22Rv1 (cell line): ENCODE results near the gene RBBP4.

ENCODE experiments used
- H3K27ac ChIP-seq: fragments of 450-650 bp; 2 replicates; pipeline ENCODE4 v1.5.1; 2017
- ZFX ChIP-seq: fragments of 450-650 bp; IDR thresholded peaks from 2 replicates; pipeline ENCODE4 v1.6.1; 2017; ENCODE audit warnings: antibody characterized with exemption, borderline replicate concordance
- TF ChIP-seq, protein P1 (sequence below): fragments of 450-650 bp; IDR thresholded peaks from 2 replicates; pipeline ENCODE4 v1.5.1; 2017; ENCODE audit warnings: mild to moderate bottlenecking

The RBBP4 gene

DNA sequence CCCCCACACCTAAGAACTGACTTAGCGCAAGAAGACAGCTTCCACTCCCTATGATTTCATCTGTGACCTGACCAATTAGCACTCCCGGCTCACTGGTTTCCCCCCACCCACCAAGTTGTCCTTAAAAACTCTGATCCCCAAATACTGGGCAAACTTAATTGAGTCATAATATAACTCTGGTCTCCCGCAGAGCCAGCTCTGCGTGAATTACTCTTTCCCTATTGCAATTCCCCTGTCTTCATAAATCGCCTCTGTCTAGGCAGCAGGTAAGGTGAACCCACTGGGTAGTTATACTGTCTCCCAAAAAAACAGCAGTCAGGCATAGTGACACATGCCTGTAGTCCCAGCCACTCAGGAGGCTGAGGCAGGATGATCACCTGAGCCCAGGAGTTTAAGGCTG is 37.5 kb upstream of the RBBP4 start:
- H3K27ac ChIP-seq: no peak overlapping the region
- TF ChIP-seq ZFX: no peak
- TF ChIP-seq, protein P1, sequence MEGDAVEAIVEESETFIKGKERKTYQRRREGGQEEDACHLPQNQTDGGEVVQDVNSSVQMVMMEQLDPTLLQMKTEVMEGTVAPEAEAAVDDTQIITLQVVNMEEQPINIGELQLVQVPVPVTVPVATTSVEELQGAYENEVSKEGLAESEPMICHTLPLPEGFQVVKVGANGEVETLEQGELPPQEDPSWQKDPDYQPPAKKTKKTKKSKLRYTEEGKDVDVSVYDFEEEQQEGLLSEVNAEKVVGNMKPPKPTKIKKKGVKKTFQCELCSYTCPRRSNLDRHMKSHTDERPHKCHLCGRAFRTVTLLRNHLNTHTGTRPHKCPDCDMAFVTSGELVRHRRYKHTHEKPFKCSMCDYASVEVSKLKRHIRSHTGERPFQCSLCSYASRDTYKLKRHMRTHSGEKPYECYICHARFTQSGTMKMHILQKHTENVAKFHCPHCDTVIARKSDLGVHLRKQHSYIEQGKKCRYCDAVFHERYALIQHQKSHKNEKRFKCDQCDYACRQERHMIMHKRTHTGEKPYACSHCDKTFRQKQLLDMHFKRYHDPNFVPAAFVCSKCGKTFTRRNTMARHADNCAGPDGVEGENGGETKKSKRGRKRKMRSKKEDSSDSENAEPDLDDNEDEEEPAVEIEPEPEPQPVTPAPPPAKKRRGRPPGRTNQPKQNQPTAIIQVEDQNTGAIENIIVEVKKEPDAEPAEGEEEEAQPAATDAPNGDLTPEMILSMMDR: no peak

DNA sequence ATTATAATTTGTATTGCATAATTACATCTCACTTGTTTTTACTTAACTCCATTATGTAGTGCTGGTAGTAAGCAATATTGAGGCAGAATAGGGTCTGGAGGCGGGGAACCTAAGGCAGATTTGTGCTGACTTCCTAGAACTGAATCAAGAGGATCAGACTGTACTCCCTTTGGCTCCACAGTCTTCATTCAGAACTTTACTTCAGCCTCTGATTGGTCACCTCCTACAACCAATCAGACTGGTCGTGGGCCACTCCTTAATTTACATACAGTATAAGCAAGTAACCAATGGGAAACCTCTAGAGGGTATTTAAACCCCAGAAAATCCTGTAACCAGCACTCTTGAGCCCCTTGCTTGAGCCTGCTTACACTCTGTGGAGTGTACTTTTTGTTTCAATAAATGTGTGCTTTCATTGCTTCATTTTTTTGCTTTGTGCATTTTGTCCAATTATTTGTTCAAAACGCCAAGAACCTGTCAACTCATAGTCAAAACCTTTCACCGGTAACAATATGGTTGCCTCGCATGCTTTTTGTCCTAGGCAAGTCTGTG is 32.3 kb upstream of the RBBP4 start:
- TF ChIP-seq ZFX: no peak
- TF ChIP-seq, protein P1: no peak

DNA sequence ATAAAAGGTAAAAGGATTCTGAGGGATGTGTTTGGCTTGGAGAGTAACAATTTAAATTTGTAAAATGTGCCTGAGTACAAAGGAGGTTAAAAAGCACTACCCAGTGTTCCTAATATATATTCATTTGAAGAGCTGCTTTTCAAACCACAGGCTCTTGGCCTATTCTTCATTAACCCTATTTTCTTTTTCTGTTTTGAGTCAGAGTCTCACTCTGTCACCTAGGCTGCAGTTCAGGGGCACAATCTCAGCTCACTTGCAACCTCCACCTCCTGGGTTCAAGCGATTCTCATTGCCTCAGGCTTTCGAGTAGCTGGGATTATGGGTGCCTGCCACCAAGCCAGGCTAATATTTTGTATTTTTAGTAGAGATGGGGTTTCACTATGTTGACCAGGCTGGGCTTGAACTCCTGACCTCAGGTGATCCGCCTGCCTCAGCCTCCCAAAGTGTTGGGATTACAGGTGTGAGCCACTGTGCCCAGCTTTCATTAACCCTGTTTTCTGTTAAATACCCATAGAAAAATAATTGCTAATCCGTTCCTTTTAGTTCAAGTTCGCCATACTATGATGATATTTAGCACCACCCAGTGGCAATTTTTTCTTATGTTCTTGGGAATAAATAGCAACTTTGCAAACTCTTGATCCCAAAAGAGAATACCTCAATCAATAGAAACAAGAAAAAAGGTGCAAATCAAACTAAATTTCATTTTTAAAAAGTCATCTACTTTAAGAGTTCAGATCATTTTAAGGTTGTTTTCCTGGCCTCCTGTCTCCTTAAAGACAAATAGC is 31.1 kb upstream of the RBBP4 start:
- no peak overlapping the region for H3K27ac ChIP-seq
- TF ChIP-seq ZFX: no peak
- TF ChIP-seq, protein P1: no peak

More for the DNA sequence above, 32.3 kb upstream of the RBBP4 start:
- H3K27ac ChIP-seq: no peak overlapping the region

DNA sequence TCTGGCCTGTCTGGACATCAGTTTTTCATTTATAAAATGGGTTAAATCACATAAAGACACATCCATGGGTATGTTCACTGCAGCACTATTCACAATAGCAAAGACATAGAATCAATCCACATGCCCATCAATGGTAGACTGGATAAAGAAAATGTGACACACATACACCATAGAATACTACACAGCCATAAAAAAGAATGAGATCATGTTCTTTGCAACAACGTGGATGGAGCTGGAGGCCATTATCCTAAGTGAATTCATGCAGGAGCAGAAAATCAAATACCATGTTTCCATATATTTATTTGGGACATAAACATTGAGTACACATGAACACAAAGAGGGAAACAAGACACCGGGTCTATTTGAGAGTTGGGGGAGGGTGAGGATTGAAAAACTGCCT is 28.8 kb upstream of the RBBP4 start:
- H3K27ac ChIP-seq: no peak overlapping the region

DNA sequence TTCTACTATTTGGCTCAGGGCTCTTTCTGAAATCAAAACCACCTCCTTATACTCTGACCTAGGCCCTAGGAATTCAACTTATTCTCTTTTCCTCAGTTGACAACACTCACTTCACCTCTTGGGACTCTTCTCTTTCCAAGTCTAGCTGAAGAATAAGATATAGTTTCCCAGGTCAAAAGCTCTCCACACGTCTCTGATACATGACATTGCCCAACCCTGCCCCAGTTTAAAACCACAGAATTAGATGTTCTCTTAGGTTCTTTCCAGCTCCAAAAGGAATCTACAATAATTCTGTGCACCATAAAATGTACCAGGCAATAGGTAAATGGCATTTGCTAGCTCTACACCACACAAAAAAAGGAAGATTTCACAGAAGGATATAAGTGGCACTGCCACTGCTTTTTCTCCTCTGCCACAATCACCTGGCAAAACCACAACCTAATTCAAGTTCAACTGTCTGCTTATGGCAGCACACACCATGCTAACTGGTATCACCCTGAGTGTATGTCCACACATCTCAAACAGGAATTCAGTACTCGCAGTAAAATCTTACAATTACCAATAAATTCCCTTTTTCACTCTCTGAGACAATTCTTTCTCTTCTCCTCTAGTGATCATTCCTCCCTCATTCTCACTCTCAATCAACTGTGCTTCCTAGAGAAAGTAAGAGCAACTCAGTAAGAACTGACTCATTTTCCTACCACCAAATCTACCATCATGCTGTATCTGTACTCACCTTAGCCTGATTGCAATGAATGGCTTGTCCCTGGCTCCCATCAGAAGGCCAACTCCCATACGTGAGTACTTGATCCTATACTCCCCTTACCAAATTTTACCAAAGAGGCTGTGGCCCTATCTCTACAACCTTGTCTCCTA is 28.0 kb upstream of the RBBP4 start:
- H3K27ac ChIP-seq: no peak overlapping the region
- TF ChIP-seq, protein P1: no peak

More for the DNA sequence above, 28.8 kb upstream of the RBBP4 start:
- TF ChIP-seq, protein P1: no peak
- no peak for TF ChIP-seq ZFX

DNA sequence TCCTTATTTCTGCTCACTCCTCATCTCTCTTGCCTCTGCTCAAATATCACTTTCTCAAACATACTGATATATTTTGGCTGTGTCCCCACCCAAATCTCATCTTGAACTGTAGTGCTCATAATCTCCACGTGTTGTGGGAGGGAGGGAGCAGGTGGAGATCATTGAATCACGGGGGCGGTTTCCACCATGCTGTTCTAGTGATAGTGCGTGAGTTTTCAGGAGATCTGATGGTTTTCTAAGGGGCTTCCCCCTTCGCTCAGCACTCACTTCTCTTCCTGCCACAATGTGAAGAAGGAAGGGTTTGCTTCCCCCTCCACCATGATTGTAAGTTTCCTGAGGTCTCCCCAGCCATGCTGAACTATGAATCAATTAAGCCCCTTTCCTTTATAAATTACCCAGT is 27.2 kb upstream of the RBBP4 start:
- TF ChIP-seq, protein P1: no peak
- TF ChIP-seq ZFX: no peak
- no peak overlapping the region for H3K27ac ChIP-seq

DNA sequence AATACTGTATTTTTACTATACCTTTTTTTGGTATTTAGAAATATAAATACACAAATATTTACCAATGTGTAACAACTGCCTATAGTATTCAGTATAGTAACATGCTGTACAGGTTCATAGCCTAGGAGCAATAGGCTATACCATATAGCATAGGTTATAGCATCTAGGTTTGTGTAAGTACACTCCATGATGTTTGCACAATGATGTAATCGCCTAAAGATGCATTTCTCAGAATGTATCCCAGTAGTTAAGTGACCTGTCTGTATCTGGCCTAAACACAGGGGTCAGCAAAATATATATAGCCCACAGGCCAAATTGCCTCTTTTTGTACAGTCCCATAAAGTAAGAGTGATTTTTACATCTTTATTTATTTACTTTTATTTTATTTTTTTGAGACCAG is 24.8 kb upstream of the RBBP4 start:
- H3K27ac ChIP-seq: no peak overlapping the region
- TF ChIP-seq, protein P1: no peak
- TF ChIP-seq ZFX: no peak
